ENCODE results near the gene ZNF248. TPM values are rescaled to one million over a fixed set of nuclear protein-coding genes. Genes with fewer than 3 reads are reported as not detected.

The ZNF248 gene
- total and polyA plus RNA-seq, 9 donors = 9.1 to 19.9 (median 17.5) TPM

DNA sequence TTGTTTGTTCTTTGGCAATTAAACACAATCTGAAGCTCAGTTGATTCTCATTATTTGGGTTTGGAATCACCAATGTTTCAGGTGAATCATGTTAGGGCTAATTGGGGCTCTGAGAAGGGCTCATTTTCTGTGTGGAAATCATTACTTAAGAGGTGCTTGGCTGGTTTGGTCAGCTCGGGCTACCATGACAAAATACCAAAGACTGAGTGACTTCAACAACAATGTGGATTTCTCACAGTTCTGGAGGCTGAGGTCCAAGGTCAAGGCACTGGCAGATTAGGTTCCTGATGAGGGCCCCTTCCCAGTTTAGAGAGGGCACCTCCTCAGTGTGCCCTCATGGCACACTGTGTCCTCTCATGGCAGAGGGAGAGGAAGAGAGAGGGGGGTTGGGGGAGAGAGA is 121.3 kb downstream of the ZNF248 start:
- no peaks in the 10 kb centered on the region for H3K9me3 ChIP-seq
- no peaks in the 10 kb centered on the region for H3K36me3 ChIP-seq
- DNase-seq = no peak
- no peaks in the 10 kb centered on the region for H3K27me3 ChIP-seq
- TF ChIP-seq EP300 (IDR thresholded peaks at IDR 0.05) = no peak
- TF ChIP-seq, protein P1, sequence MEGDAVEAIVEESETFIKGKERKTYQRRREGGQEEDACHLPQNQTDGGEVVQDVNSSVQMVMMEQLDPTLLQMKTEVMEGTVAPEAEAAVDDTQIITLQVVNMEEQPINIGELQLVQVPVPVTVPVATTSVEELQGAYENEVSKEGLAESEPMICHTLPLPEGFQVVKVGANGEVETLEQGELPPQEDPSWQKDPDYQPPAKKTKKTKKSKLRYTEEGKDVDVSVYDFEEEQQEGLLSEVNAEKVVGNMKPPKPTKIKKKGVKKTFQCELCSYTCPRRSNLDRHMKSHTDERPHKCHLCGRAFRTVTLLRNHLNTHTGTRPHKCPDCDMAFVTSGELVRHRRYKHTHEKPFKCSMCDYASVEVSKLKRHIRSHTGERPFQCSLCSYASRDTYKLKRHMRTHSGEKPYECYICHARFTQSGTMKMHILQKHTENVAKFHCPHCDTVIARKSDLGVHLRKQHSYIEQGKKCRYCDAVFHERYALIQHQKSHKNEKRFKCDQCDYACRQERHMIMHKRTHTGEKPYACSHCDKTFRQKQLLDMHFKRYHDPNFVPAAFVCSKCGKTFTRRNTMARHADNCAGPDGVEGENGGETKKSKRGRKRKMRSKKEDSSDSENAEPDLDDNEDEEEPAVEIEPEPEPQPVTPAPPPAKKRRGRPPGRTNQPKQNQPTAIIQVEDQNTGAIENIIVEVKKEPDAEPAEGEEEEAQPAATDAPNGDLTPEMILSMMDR (IDR thresholded peaks at IDR 0.05) = no peak
- TF ChIP-seq POLR2A (IDR thresholded peaks at IDR 0.05) = no peak
- no peaks in the 10 kb centered on the region for H3K4me1 ChIP-seq (ENCODE audit: insufficient read depth)
- H3K4me3 ChIP-seq = no peak overlapping the region
- H3K27ac ChIP-seq = no peak overlapping the region
- WGBS, 3 donors = 36 to 51% (median 43%) methylated on average over 1 of the region's 1 CpG
- intact Hi-C loops (cut with DNase I) = no loop called here

DNA sequence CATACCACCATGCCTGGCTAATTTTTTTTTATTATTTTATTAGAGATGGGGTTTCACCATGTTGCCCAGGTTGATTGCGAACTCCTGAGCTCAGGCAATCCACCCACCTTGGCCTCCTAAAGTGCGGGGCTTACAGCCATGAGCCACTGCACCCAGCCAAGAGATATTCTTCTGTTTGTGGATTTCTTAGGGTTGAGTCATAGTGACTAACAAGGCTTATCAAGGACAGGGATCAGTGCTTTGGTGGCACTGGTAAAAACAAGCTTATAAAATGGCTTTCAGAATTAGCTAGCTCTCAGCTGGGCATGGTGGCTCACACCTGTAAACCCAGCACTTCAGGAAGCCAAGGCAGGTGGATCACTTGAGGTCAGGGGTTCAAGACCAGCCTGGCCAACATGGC is 122.4 kb downstream of the ZNF248 start:
- no peaks in the 10 kb centered on the region for H3K27me3 ChIP-seq
- no peak overlapping the region for H3K4me3 ChIP-seq
- no peaks in the 10 kb centered on the region for H3K9me3 ChIP-seq
- intact Hi-C loops (cut with DNase I) = no loop called here
- no peaks in the 10 kb centered on the region for H3K4me1 ChIP-seq (ENCODE audit: insufficient read depth)
- H3K27ac ChIP-seq = no peak overlapping the region
- no peaks in the 10 kb centered on the region for H3K36me3 ChIP-seq
- no peak for DNase-seq
- TF ChIP-seq POLR2A (IDR thresholded peaks at IDR 0.05) = no peak
- TF ChIP-seq, protein P1 (IDR thresholded peaks at IDR 0.05) = no peak
- TF ChIP-seq EP300 (IDR thresholded peaks at IDR 0.05) = no peak
- 67 to 78% (median 73%) methylated on average over 2 of the region's 2 CpGs for WGBS, 3 donors

Other genes with a start within 250 kb of the ZNF248 start
- gene ZNF25, start 119.0 kb upstream of the ZNF248 start, total RNA-seq = 10 to 100 TPM; 10.8 to 22.5 (median 18.3) TPM
- gene ZNF25, start 119.0 kb upstream of the ZNF248 start, polyA plus RNA-seq = 10 to 100 TPM; 10.9 to 14.3 TPM
- gene ZNF33A, start 153.1 kb upstream of the ZNF248 start, total RNA-seq = 10 to 100 TPM; 24.5 to 36.3 (median 29.1) TPM
- 10 to 100 TPM; 13.4 to 19.3 TPM for gene ZNF33A, start 153.1 kb upstream of the ZNF248 start, polyA plus RNA-seq
- gene ZNF37A, start 236.7 kb upstream of the ZNF248 start, total RNA-seq = 10 to 100 TPM; 17.9 to 26.8 (median 21.6) TPM
- gene ZNF37A, start 236.7 kb upstream of the ZNF248 start, polyA plus RNA-seq = 10 to 100 TPM in 1 of 2 donors, 1 to 10 TPM in 1; 7.5 to 12.9 TPM